H1 (cell line): Measurements from ENCODE around the gene INAFM2. TPM values are rescaled to one million over a fixed set of nuclear protein-coding genes. Genes with fewer than 3 reads are reported as not detected.

Source experiments
- CBX8 ChIP-seq: fragments of 300-800, 300-1000 bp; sonication (generic); IDR thresholded peaks from 2 replicates; pipeline ENCODE4 v1.7.1; 2016; ENCODE audit warnings: low read depth, low read length, borderline replicate concordance
- GTF2F1 ChIP-seq: IDR thresholded peaks from 2 replicates; pipeline ENCODE4 v1.6.1; 2012; ENCODE audit warnings: low read depth, low read length, improper control_type of control experiment, borderline replicate concordance
- KDM4A ChIP-seq: IDR thresholded peaks from one replicate; pipeline ENCODE4 v1.7.1; 2012; ENCODE audit warnings: low read depth, mild to moderate bottlenecking, moderate library complexity, low read length, inconsistent platforms; ENCODE audit not compliant: severe bottlenecking
- MAFK ChIP-seq: IDR thresholded peaks from 2 replicates; pipeline ENCODE4 v1.6.1; 2012; ENCODE audit warnings: low read depth, mild to moderate bottlenecking, improper control_type of control experiment, low read length
- NANOG ChIP-seq: IDR thresholded peaks from 2 replicates; pipeline ENCODE4 v1.6.1; 2011; ENCODE audit warnings: low read length, low read depth, mild to moderate bottlenecking, inconsistent platforms; ENCODE audit not compliant: insufficient read depth, poor library complexity, severe bottlenecking
- POLR2A ChIP-seq, 2 experiments: IDR thresholded peaks; 1 replicate in 1 of 2; 2 replicates in 1 of 2; pipeline ENCODE4 v1.6.1; 2011; ENCODE audit warnings: low read depth in 2 of 2, low read length in 2 of 2, mild to moderate bottlenecking in 2 of 2; ENCODE audit errors: control extremely low read depth in 1 of 2
- SIRT6 ChIP-seq: IDR thresholded peaks from one replicate; pipeline ENCODE4 v1.7.1; 2012; ENCODE audit warnings: low read length, inconsistent platforms
- TCF12 ChIP-seq: IDR thresholded peaks from 2 replicates; pipeline ENCODE4 v1.6.1; 2011; ENCODE audit warnings: low read depth, mild to moderate bottlenecking, low read length
- TEAD4 ChIP-seq: IDR thresholded peaks from 2 replicates; pipeline ENCODE4 v1.6.1; 2012; ENCODE audit warnings: low read depth, low read length, inconsistent platforms, mixed read lengths
- polyA plus RNA-seq, 7 experiments: library from polyadenylated mRNA; depleted of rRNA in 3 of 7; stranded (reverse) in 5 of 7; unstranded in 2 of 7; fragments of >200 nt in 5 of 7; fragments of 200-250 nt in 2 of 7; gene quantifications; 1 replicate in 5 of 7; 2 replicates in 1 of 7; 4 replicates in 1 of 7; pipeline versions ENCODE4 v1.2.1 to v1.2.3, GENCODE V29; 2011 to 2013; ENCODE audit warnings: missing spikeins in 2 of 7, mixed read lengths in 2 of 7
- total RNA-seq: library from RNA; stranded (reverse); fragmentation: NEBNext Ultra II Directional; extraction: Animal tissue kit (Norgen Biotek cat#: 25700); gene quantifications from 2 replicates; pipeline ENCODE4 v1.2.1, GENCODE V29; 2021
- TF ChIP-seq, protein P1 (sequence below): fragments of 300-600 bp; sonication (generic); IDR thresholded peaks from 2 replicates; pipeline ENCODE4 v1.7.1; 2012; ENCODE audit warnings: low read length, moderate library complexity, mild to moderate bottlenecking, inconsistent platforms; ENCODE audit not compliant: insufficient replicate concordance

Gene INAFM2
- total and polyA plus RNA-seq, 2 of the 8 experiments (the other 6 are each of a cell fraction or from before 2014, with no cell fraction given) = 15.3 to 35.1 TPM

- TF ChIP-seq NANOG (peak; percentile 1), MAFK (no peak), SIRT6 (no peak), CBX8 (no peak), POLR2A (IDR thresholded peaks at IDR 0.05; ENCODE audit: control extremely low read depth in 1 of 2, low read depth in 2 of 2, low read length in 2 of 2) (no peak), GTF2F1 (peak; percentile 19; the same call in 1 of the 2 replicates), KDM4A (peak; percentile 89), TEAD4 (peak; percentile 49; the same call in 1 of the 2 replicates), TCF12 (peak; percentile 52; the same call in 1 of the 2 replicates)
- TF ChIP-seq, protein P1, sequence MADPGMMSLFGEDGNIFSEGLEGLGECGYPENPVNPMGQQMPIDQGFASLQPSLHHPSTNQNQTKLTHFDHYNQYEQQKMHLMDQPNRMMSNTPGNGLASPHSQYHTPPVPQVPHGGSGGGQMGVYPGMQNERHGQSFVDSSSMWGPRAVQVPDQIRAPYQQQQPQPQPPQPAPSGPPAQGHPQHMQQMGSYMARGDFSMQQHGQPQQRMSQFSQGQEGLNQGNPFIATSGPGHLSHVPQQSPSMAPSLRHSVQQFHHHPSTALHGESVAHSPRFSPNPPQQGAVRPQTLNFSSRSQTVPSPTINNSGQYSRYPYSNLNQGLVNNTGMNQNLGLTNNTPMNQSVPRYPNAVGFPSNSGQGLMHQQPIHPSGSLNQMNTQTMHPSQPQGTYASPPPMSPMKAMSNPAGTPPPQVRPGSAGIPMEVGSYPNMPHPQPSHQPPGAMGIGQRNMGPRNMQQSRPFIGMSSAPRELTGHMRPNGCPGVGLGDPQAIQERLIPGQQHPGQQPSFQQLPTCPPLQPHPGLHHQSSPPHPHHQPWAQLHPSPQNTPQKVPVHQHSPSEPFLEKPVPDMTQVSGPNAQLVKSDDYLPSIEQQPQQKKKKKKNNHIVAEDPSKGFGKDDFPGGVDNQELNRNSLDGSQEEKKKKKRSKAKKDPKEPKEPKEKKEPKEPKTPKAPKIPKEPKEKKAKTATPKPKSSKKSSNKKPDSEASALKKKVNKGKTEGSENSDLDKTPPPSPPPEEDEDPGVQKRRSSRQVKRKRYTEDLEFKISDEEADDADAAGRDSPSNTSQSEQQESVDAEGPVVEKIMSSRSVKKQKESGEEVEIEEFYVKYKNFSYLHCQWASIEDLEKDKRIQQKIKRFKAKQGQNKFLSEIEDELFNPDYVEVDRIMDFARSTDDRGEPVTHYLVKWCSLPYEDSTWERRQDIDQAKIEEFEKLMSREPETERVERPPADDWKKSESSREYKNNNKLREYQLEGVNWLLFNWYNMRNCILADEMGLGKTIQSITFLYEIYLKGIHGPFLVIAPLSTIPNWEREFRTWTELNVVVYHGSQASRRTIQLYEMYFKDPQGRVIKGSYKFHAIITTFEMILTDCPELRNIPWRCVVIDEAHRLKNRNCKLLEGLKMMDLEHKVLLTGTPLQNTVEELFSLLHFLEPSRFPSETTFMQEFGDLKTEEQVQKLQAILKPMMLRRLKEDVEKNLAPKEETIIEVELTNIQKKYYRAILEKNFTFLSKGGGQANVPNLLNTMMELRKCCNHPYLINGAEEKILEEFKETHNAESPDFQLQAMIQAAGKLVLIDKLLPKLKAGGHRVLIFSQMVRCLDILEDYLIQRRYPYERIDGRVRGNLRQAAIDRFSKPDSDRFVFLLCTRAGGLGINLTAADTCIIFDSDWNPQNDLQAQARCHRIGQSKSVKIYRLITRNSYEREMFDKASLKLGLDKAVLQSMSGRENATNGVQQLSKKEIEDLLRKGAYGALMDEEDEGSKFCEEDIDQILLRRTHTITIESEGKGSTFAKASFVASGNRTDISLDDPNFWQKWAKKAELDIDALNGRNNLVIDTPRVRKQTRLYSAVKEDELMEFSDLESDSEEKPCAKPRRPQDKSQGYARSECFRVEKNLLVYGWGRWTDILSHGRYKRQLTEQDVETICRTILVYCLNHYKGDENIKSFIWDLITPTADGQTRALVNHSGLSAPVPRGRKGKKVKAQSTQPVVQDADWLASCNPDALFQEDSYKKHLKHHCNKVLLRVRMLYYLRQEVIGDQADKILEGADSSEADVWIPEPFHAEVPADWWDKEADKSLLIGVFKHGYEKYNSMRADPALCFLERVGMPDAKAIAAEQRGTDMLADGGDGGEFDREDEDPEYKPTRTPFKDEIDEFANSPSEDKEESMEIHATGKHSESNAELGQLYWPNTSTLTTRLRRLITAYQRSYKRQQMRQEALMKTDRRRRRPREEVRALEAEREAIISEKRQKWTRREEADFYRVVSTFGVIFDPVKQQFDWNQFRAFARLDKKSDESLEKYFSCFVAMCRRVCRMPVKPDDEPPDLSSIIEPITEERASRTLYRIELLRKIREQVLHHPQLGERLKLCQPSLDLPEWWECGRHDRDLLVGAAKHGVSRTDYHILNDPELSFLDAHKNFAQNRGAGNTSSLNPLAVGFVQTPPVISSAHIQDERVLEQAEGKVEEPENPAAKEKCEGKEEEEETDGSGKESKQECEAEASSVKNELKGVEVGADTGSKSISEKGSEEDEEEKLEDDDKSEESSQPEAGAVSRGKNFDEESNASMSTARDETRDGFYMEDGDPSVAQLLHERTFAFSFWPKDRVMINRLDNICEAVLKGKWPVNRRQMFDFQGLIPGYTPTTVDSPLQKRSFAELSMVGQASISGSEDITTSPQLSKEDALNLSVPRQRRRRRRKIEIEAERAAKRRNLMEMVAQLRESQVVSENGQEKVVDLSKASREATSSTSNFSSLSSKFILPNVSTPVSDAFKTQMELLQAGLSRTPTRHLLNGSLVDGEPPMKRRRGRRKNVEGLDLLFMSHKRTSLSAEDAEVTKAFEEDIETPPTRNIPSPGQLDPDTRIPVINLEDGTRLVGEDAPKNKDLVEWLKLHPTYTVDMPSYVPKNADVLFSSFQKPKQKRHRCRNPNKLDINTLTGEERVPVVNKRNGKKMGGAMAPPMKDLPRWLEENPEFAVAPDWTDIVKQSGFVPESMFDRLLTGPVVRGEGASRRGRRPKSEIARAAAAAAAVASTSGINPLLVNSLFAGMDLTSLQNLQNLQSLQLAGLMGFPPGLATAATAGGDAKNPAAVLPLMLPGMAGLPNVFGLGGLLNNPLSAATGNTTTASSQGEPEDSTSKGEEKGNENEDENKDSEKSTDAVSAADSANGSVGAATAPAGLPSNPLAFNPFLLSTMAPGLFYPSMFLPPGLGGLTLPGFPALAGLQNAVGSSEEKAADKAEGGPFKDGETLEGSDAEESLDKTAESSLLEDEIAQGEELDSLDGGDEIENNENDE = no peak
These were observed 44.5 kb downstream of the INAFM2 start (continued) for GRCh38 chr15:40367686-40368611.
